ENCODE measurements around the gene GOSR2.

GOSR2 gene

DNA sequence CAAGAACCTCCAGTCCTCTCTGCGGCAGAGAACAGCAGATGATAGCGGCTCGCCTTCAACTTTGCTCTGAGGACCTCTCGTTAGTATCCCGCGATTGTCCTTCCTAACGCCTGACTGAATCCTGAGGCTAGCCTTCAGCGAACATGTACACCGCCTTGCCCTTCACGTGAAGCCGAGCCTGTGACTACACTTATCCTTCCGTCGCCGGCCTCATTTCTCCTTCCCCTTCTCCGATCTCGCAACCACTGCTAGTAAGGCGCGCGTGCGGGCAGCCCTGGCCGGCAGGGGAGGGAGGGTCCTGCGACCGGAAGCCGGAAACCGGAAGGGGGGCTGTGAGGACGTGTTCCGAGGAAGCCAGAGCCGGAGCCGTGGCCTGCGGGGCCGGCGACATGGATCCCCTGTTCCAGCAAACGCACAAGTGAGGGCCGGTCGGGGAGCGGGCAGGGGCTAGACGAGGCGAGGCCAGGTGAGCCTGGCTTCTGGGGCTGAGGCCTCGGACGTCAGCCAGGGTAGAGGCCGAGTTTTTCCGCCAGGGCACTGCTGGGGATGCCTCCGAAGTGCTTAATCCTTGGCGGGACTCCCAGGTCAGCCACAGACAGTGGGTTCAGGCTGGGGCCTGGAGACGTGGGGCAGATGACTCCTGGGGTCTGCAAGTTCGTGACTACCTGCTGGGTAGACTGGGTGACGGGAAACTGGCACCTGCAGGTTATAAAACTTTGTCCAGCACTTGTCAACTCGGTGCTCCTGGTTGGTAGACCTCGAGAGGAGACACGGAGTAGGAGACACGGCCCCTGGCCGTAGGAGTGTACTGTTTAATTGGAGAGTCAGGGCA lies at the start of gene GOSR2:
Gene GOSR2, plus strand, starts transcription at position 357 of the 832 bp plus-strand sequence. Its CDS starts 33 bp downstream, at position 390.
- DNase-seq = peak; percentile 92 to 95 (median 92)

DNA sequence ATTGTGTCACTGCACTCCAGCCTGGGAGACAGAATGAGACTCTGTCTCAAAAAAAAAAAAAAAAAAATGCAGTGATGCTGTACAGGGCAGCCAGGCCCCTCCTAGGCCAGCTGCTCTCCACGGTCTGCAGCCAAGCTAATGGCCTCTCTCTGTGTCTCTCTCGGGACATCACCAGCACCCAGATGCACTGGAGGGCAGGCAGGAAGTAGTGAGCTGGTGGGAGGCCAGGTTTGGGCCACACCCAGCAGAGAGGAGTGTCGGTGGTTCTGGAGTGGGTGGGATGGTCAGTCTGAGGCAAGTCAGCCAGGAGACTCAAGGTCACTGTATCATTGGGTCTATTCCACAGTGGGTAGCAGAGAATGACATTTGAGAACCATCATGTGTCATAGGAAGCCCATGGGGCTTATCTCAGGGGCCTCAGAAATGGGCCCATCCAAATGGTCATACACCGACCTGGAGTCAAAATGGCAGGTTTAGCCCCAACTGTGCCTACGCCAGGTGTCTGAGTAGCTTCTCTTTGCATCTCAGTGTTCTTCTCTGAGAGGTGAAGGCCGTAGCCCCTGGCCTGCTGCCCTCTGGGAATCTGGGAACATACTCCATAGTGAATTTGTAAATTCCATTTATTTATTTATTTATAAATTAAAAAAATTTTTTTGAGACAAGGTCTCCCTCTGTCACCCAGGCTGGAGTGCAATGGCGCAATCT lies 48.9 kb upstream of the GOSR2 start:
- no peak for DNase-seq

GRCh38 chr17:46874906-46875305 lies 48.1 kb upstream of the GOSR2 start:
- peak in 1 of 3 donors; percentile 17 for DNase-seq

GRCh38 chr17:46875849-46876352 lies 47.1 kb upstream of the GOSR2 start:
- no peak for DNase-seq

DNA sequence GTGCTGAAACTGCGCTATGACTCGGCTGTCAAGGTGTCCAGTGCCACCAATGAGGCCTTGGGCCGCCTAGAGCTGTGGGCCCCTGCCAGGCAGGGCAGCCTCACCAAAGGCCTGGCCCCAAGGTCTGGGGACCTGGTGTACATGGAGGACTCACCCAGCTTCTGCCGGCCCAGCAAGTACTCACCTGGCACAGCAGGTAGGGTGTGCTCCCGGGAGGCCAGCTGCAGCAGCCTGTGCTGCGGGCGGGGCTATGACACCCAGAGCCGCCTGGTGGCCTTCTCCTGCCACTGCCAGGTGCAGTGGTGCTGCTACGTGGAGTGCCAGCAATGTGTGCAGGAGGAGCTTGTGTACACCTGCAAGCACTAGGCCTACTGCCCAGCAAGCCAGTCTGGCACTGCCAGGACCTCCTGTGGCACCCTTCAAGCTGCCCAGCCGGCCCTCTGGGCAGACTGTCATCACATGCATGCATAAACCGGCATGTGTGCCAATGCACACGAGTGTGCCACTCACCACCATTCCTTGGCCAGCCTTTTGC lies 46.5 kb upstream of the GOSR2 start:
- DNase-seq = no peak

DNA sequence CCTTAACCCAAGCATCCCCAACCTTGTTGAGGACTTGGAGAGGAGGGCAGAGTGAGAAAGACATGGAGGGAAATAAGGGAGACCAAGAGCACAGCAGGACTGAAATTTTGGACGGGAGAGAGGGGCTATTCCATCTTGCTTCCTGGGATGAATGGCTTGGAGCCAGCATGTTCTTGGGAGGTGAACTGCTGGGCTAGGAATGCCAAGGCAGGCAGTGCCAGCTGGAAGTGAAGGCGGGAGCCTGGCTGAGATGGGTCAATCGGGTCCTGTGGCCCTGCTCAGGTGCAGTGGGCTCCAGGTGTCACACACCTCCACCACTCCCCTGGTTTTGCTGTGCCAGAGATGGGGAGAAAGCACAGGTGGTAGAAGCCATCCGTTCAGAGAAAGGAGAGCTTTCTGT lies 46.0 kb upstream of the GOSR2 start:
- no peak for DNase-seq

- peak; percentile 40 to 47 (median 41) for DNase-seq
Observed at GRCh38 chr17:46877466-46877865, 45.5 kb upstream of the GOSR2 start.

GRCh38 chr17:46878055-46878454 lies 44.9 kb upstream of the GOSR2 start:
- DNase-seq = peak; percentile 70 to 77 (median 72)

- DNase-seq = no peak
Observed at GRCh38 chr17:46879101-46879500, 43.9 kb upstream of the GOSR2 start.

GRCh38 chr17:46881015-46881414 lies 41.9 kb upstream of the GOSR2 start:
- DNase-seq = no peak

DNA sequence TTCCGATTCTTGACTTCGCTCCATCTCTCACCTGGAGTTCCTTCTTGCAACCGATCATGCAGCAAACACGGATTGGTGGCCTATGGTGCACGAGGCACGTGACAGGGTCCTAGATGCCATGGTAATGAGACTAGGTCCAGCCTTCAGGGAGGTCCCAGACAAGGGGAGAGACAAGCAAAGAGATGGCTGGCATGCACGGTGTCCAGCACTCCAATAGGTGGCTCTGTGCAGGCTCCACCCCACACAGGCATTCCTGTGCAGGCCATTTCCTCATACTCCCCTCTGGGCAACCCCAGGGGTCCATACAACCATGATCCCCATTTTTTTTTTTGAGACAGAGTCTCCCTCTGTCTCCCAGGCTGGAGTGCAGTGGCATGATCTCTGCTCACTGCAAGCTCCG lies 40.3 kb upstream of the GOSR2 start:
- no peak for DNase-seq

GRCh38 chr17:46883871-46884520 lies 39.0 kb upstream of the GOSR2 start:
- DNase-seq = no peak

- DNase-seq = no peak
Observed at GRCh38 chr17:46884552-46884951, 38.4 kb upstream of the GOSR2 start.

DNA sequence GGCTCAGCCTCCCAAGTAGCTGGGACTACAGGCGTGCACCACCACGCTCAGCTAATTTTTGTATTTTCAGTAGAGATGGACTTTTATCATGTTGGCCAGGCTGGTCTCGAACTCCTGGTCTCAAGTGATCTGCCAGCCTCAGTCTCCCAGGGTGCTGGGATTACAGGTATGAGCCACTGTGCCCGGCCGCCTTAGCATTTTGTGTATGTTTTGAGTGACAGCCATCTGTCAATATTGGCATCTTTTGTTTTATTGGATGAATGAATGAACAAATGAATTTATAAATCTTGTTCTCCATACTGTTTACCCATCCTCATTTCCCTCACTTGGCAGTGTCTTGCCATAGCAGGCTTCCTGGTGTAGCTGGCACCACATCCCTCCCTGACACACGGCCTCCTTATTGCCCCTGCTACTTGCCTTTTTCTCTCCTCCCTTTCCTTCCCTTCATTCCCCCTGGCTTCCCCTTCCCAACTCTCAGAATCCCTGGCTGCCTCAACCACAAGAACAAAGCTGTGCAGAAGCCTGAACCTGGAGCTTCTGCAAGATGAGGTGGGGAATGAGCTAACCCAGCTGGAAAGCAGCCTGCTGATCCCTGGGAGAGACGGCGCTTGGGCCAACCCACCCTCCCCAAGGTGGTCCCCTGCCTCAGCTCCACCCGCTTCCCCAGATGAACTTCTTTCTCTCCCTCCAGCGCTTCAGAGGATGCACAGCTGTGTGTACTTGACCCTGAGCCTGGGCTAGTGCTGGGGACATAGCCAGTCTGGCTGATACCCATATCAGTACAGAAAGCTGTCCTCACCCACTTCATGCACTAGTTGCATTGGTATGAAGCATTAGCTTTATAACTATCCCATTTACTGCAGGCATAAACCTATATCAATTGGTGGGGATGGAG lies 37.3 kb upstream of the GOSR2 start:
- DNase-seq = no peak

GRCh38 chr17:46886310-46886663 lies 36.7 kb upstream of the GOSR2 start:
- DNase-seq = no peak

GRCh38 chr17:46887717-46888116 lies 35.2 kb upstream of the GOSR2 start:
- DNase-seq = no peak

DNA sequence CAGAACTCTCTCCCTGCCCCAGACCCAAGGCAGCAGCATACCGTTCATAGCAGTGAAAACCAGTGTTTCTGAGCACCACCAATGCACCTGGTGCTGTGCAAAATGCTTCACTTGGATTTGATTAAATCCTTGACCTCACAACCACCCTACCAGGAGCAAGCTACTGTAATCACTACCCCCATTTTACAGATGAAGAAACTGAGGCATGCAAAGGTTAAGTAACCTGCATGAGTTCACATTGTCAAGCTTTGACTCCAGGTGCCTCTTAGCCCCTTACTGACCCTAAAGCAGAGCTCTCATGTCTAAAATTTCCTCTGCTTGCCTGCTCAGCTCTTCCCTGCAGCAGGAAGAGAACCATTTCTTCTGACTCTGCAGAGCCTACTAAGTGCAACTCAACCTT lies 34.2 kb upstream of the GOSR2 start:
- no peak for DNase-seq

GRCh38 chr17:46889519-46889918 lies 33.4 kb upstream of the GOSR2 start:
- DNase-seq = no peak

- DNase-seq = no peak
Observed at GRCh38 chr17:46889992-46890564, 32.9 kb upstream of the GOSR2 start.

DNA sequence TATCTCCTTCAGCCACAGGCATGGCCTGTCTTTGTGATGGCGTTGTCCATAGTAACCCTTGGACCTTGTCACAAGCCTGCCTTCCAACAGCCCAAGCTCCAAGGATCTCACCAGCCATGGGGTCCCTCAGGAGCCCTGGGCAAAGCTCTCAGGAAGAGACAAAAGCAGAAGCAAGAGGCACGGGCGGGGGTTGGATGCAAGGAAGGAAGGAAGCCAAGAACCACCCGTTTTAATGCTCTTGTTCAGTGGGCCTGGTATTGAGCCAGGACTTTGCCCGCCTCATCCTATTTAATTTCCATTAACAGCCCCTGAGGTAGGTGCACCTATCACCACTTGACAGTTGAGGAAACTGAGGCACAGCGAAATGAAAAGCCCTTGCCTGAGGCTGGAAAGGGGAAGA lies 32.3 kb upstream of the GOSR2 start:
- peak in 1 of 3 donors; percentile 33 for DNase-seq

DNA sequence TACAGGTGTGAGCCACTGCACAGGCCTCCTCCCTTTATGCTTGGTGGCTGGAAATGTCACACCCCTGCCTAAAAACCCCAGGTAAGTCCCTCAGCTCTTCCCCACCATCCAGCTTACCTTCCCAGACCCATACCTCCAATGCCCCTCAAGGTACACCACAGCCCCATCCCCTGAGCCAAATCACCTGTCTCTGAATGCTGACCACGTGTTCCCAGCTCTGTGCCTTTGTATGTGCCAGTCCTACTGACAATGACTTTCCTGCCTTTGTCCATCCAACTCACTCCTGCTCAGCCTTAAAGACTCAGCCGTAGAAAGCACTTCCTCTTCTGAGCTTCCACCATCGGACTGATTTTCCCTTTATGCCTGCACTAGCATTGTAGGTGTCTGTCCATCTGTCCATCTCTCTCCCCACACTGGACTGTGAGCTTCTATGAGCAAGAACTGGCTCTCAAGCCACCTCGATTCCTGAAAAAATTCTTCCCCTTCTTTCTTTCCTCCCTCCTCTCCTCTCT lies 30.7 kb upstream of the GOSR2 start:
- peak in 1 of 3 donors; percentile 10 for DNase-seq

- DNase-seq = no peak
Observed at GRCh38 chr17:46894024-46894423, 28.9 kb upstream of the GOSR2 start.
